GM12878 (cell line): ENCODE results near the gene SHF. TPM values are rescaled to one million over a fixed set of nuclear protein-coding genes. Genes with fewer than 3 reads are reported as not detected.
A peak's percentile ranks its signal among the peaks of the same experiment; 100 is the strongest.

Source experiments
- ESRRA ChIP-seq: IDR thresholded peaks from 2 replicates; pipeline ENCODE4 v1.6.1; 2012; ENCODE audit warnings: mild to moderate bottlenecking, low read length, improper control_type of control experiment
- GABPA ChIP-seq: IDR thresholded peaks from 2 replicates; pipeline ENCODE4 v1.6.1; 2014; ENCODE audit warnings: antibody characterized with exemption, low read depth, mild to moderate bottlenecking, inconsistent platforms
- KDM1A ChIP-seq: fragments of 200-600 bp; sonication (generic); IDR thresholded peaks from 2 replicates; pipeline ENCODE4 v1.6.1; 2016; ENCODE audit warnings: borderline replicate concordance
- PML ChIP-seq: IDR thresholded peaks from 2 replicates; pipeline ENCODE4 v1.6.1; 2012; ENCODE audit warnings: low read length, inconsistent platforms
- RAD21 ChIP-seq: IDR thresholded peaks from 2 replicates; pipeline ENCODE4 v1.6.1; 2011; ENCODE audit warnings: mild to moderate bottlenecking, low read depth, low read length, moderate library complexity; ENCODE audit not compliant: insufficient read depth
- RAD51 ChIP-seq: fragments of 450-650 bp; IDR thresholded peaks from 2 replicates; pipeline ENCODE4 v1.6.1; 2016; ENCODE audit warnings: moderate library complexity, mild to moderate bottlenecking, inconsistent platforms
- RBBP5 ChIP-seq: fragments of 200-600 bp; sonication (generic); conservative IDR thresholded peaks from 2 replicates; pipeline ENCODE4 v1.6.1; 2016
- RELA ChIP-seq: fragments of 450-650 bp; IDR thresholded peaks from 2 replicates; pipeline ENCODE4 v1.8.0; 2014; ENCODE audit warnings: borderline replicate concordance; ENCODE audit not compliant: partially characterized antibody
- SKIL ChIP-seq: fragments of 450-650 bp; IDR thresholded peaks from 2 replicates; pipeline ENCODE4 v1.6.1; 2017; ENCODE audit warnings: mild to moderate bottlenecking, low read depth, inconsistent platforms; ENCODE audit not compliant: poor library complexity, severe bottlenecking
- SREBF1 ChIP-seq: IDR thresholded peaks from 2 replicates; pipeline ENCODE4 v1.6.1; 2012; ENCODE audit warnings: mild to moderate bottlenecking, low read length
- ZNF274 ChIP-seq: IDR thresholded peaks from one replicate; pipeline ENCODE4 v1.8.0; 2011; ENCODE audit not compliant: insufficient read length, insufficient read depth
- polyA plus RNA-seq, 11 experiments: library from polyadenylated mRNA; depleted of rRNA in 4 of 11; unstranded in 6 of 11; stranded (reverse) in 5 of 11; fragments of >200 nt; fragmentation: Nextera tagmentation in 4 of 11; fragmentation: Illumina TruSeq in 1 of 11; extraction: Ambion mirVana in 4 of 11; extraction: Trizol in 1 of 11; gene quantifications; 1 replicate in 1 of 11; 2 replicates in 10 of 11; pipeline versions ENCODE4 v1.2.1 to v1.2.3, GENCODE V29; 2011 to 2016; ENCODE audit warnings: inconsistent platforms in 2 of 11, missing spikeins in 2 of 11, low read depth in 1 of 11
- total RNA-seq, 4 experiments: library from RNA; depleted of rRNA in 3 of 4; stranded (reverse); fragments of >200 nt in 3 of 4; fragmentation: Illumina TruSeq in 1 of 4; extraction: Trizol in 1 of 4; gene quantifications; 2 replicates each; pipeline versions ENCODE4 v1.2.1 to v1.2.3, GENCODE V29; 2013 to 2021
- TF ChIP-seq, protein P1 (sequence below): IDR thresholded peaks from 2 replicates; pipeline ENCODE4 v1.6.1; 2012; ENCODE audit warnings: low read length, inconsistent platforms
- TF ChIP-seq, protein P2 (sequence below): fragments of 450-650 bp; IDR thresholded peaks from 2 replicates; pipeline ENCODE4 v1.6.1; 2017; ENCODE audit warnings: low read depth, mild to moderate bottlenecking, moderate library complexity
- TF ChIP-seq, protein P3 (sequence below): fragments of 450-650 bp; formaldehyde crosslinking; IDR thresholded peaks from 2 replicates; pipeline ENCODE4 v1.4.0; 2020; ENCODE audit warnings: mild to moderate bottlenecking, moderate library complexity
- TF ChIP-seq, protein P4 (sequence below): IDR thresholded peaks from 2 replicates; pipeline ENCODE4 v1.6.1; 2012; ENCODE audit warnings: improper control_type of control experiment, low read depth, low read length; ENCODE audit not compliant: insufficient replicate concordance

Gene SHF
- total and polyA plus RNA-seq, 10 of the 15 experiments (the other 5 are each of a cell fraction or from before 2014, with no cell fraction given) = 0.04 to 5.7 (median 1.0) TPM; not detected in 1

GRCh38 chr15:45166834-45167630, 20.7 kb downstream of the SHF start (continued):
- TF ChIP-seq RAD21 (peak; percentile 41), ESRRA (no peak), GABPA (no peak), SKIL (no peak), KDM1A (no peak), RELA (no peak), PML (no peak), RAD51 (no peak), SREBF1 (no peak), ZNF274 (no peak), RBBP5 (0 out of 2 replicates have a peak, but pooled peaks have one; percentile 76)
- TF ChIP-seq, protein P1, sequence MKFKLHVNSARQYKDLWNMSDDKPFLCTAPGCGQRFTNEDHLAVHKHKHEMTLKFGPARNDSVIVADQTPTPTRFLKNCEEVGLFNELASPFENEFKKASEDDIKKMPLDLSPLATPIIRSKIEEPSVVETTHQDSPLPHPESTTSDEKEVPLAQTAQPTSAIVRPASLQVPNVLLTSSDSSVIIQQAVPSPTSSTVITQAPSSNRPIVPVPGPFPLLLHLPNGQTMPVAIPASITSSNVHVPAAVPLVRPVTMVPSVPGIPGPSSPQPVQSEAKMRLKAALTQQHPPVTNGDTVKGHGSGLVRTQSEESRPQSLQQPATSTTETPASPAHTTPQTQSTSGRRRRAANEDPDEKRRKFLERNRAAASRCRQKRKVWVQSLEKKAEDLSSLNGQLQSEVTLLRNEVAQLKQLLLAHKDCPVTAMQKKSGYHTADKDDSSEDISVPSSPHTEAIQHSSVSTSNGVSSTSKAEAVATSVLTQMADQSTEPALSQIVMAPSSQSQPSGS = no peak
- TF ChIP-seq, protein P2, sequence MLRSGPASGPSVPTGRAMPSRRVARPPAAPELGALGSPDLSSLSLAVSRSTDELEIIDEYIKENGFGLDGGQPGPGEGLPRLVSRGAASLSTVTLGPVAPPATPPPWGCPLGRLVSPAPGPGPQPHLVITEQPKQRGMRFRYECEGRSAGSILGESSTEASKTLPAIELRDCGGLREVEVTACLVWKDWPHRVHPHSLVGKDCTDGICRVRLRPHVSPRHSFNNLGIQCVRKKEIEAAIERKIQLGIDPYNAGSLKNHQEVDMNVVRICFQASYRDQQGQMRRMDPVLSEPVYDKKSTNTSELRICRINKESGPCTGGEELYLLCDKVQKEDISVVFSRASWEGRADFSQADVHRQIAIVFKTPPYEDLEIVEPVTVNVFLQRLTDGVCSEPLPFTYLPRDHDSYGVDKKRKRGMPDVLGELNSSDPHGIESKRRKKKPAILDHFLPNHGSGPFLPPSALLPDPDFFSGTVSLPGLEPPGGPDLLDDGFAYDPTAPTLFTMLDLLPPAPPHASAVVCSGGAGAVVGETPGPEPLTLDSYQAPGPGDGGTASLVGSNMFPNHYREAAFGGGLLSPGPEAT = no peak
- TF ChIP-seq, protein P3, sequence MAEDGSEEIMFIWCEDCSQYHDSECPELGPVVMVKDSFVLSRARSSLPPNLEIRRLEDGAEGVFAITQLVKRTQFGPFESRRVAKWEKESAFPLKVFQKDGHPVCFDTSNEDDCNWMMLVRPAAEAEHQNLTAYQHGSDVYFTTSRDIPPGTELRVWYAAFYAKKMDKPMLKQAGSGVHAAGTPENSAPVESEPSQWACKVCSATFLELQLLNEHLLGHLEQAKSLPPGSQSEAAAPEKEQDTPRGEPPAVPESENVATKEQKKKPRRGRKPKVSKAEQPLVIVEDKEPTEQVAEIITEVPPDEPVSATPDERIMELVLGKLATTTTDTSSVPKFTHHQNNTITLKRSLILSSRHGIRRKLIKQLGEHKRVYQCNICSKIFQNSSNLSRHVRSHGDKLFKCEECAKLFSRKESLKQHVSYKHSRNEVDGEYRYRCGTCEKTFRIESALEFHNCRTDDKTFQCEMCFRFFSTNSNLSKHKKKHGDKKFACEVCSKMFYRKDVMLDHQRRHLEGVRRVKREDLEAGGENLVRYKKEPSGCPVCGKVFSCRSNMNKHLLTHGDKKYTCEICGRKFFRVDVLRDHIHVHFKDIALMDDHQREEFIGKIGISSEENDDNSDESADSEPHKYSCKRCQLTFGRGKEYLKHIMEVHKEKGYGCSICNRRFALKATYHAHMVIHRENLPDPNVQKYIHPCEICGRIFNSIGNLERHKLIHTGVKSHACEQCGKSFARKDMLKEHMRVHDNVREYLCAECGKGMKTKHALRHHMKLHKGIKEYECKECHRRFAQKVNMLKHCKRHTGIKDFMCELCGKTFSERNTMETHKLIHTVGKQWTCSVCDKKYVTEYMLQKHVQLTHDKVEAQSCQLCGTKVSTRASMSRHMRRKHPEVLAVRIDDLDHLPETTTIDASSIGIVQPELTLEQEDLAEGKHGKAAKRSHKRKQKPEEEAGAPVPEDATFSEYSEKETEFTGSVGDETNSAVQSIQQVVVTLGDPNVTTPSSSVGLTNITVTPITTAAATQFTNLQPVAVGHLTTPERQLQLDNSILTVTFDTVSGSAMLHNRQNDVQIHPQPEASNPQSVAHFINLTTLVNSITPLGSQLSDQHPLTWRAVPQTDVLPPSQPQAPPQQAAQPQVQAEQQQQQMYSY = 0 out of 2 replicates have a peak, but pooled peaks have one; percentile 11
- TF ChIP-seq, protein P4, sequence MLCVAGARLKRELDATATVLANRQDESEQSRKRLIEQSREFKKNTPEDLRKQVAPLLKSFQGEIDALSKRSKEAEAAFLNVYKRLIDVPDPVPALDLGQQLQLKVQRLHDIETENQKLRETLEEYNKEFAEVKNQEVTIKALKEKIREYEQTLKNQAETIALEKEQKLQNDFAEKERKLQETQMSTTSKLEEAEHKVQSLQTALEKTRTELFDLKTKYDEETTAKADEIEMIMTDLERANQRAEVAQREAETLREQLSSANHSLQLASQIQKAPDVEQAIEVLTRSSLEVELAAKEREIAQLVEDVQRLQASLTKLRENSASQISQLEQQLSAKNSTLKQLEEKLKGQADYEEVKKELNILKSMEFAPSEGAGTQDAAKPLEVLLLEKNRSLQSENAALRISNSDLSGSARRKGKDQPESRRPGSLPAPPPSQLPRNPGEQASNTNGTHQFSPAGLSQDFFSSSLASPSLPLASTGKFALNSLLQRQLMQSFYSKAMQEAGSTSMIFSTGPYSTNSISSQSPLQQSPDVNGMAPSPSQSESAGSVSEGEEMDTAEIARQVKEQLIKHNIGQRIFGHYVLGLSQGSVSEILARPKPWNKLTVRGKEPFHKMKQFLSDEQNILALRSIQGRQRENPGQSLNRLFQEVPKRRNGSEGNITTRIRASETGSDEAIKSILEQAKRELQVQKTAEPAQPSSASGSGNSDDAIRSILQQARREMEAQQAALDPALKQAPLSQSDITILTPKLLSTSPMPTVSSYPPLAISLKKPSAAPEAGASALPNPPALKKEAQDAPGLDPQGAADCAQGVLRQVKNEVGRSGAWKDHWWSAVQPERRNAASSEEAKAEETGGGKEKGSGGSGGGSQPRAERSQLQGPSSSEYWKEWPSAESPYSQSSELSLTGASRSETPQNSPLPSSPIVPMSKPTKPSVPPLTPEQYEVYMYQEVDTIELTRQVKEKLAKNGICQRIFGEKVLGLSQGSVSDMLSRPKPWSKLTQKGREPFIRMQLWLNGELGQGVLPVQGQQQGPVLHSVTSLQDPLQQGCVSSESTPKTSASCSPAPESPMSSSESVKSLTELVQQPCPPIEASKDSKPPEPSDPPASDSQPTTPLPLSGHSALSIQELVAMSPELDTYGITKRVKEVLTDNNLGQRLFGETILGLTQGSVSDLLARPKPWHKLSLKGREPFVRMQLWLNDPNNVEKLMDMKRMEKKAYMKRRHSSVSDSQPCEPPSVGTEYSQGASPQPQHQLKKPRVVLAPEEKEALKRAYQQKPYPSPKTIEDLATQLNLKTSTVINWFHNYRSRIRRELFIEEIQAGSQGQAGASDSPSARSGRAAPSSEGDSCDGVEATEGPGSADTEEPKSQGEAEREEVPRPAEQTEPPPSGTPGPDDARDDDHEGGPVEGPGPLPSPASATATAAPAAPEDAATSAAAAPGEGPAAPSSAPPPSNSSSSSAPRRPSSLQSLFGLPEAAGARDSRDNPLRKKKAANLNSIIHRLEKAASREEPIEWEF = no peak
